GM06990 (cell line): ENCODE data around the gene H19.

Source experiments
- DNase-seq: peaks from one replicate; pipeline ENCODE4 v3.0.0-alpha.2; 2011; ENCODE audit not compliant: insufficient read length; ENCODE audit errors: extremely low read depth
- H3K27me3 ChIP-seq: replicated peaks from 2 replicates; pipeline ENCODE4 v1.6.0; 2011; ENCODE audit warnings: low read length; ENCODE audit not compliant: control insufficient read depth, insufficient read depth
- H3K36me3 ChIP-seq: 2 replicates; pipeline ENCODE4 v1.5.1; 2011; ENCODE audit warnings: low read length; ENCODE audit not compliant: control insufficient read depth, insufficient read depth
- H3K4me3 ChIP-seq: replicated peaks from 2 replicates; pipeline ENCODE4 v1.5.1; 2011; ENCODE audit warnings: low read depth, mild to moderate bottlenecking, control low read depth, low read length
- CTCF ChIP-seq: IDR thresholded peaks from 2 replicates; pipeline ENCODE4 v1.5.1; 2011; ENCODE audit warnings: low read length, control low read depth, mild to moderate bottlenecking, inconsistent platforms; ENCODE audit not compliant: insufficient read depth, poor library complexity, severe bottlenecking

H19 gene

DNA sequence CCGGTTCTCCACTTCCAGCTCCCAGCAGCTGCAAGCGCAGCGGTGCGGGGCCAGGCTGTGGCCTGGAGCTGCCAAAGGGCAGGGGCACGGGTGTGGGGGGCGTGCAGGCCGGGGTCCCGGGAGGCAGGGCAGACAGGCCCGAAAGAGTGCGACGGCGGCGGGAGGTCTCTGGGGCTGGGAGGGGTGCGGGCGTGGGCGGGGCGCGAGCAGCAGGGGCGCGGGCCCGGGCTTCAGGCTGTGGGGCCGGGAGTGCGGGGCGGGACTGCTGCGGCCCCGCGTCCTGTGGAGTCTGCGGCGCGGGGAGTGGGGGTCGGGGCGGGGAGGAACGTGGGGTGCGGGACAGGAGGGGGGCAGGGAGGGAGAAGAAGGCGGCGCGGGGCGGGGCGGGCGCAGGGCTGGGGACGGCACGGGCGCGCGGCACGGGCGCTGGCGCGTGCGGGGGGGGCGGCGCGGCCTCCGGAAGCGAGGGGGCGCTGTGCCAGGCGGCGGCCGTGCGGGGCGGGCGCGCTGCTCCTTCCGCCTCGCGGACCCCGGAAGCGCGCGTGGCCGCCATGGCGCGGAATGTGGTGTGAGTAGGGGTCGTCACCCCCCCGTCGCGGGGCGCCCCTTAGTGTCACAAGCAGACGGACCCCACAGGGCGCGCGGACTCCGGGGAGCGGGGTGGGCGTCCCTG is 50.7 kb downstream of the H19 start, which contains the start of gene MRPL23:
Gene MRPL23 (plus strand): TSS at position 521 of the 673 bp plus-strand sequence. CDS start 31 bp downstream, at position 552.
- no peaks in the 10 kb centered on the region for H3K27me3 ChIP-seq
- H3K4me3 ChIP-seq: no peak within 1 kb of the TSS

More for the DNA sequence above, 50.7 kb downstream of the H19 start, which contains the start of gene MRPL23:
- no peak for TF ChIP-seq CTCF
- DNase-seq: no peak
- H3K36me3 ChIP-seq: no peaks in the 10 kb centered on the region
